Measurements from ENCODE around the gene ZC3H18. TPM values are rescaled to one million over a fixed set of nuclear protein-coding genes. Genes with fewer than 3 reads are reported as not detected.
A peak's percentile ranks its signal among the peaks of the same experiment; 100 is the strongest.

The ZC3H18 gene
- total RNA-seq, 1 donor from 2014 or later = 18.4 TPM

GRCh38 chr16:88634141-88634993 lies 64.2 kb downstream of the ZC3H18 start:
- Histone ChIP-seq H3K27me3 (peaks cover 12% of the 10 kb centered on the region), H3K27ac (no peak overlapping the region), H3K36me3 (peaks cover 0 to 29% of the 10 kb centered on the region in 2 donors), H3K9me3 (no peaks in the 10 kb centered on the region), H3K4me1 (peaks cover 16% of the 10 kb centered on the region), H3K4me3 (peak overlapping the region; percentile 39 to 43)
- intact Hi-C loops (cut with DNase I) = no loop called here
- no peak for TF ChIP-seq POLR2A (IDR thresholded peaks at IDR 0.05)
- TF ChIP-seq CTCF (IDR thresholded peaks at IDR 0.05) = no peak
- no peak for TF ChIP-seq POLR2AphosphoS5 (IDR thresholded peaks at IDR 0.05; ENCODE audit: insufficient read depth in 1 of 2, low read depth in 1 of 2)
- DNase-seq (ENCODE audit: extremely low spot score in 2 of 2) = no peak

- no peak overlapping the region for H3K27ac ChIP-seq
- TF ChIP-seq CTCF (IDR thresholded peaks at IDR 0.05) (no peak), POLR2AphosphoS5 (IDR thresholded peaks at IDR 0.05; ENCODE audit: insufficient read depth in 1 of 2, low read depth in 1 of 2) (no peak), POLR2A (IDR thresholded peaks at IDR 0.05) (no peak)
- no peaks in the 10 kb centered on the region for H3K9me3 ChIP-seq
- H3K4me1 ChIP-seq = peaks cover 16% of the 10 kb centered on the region
- H3K36me3 ChIP-seq = peaks cover 0 to 22% of the 10 kb centered on the region in 2 donors
- H3K27me3 ChIP-seq = peaks cover 12% of the 10 kb centered on the region
- intact Hi-C loops (cut with DNase I) = no loop called here
- H3K4me3 ChIP-seq = peak overlapping the region; percentile 39 to 43
- no peak for DNase-seq (ENCODE audit: extremely low spot score in 2 of 2)
Measured at GRCh38 chr16:88634994-88635670, 64.9 kb downstream of the ZC3H18 start.

GRCh38 chr16:88635671-88636319 lies 65.6 kb downstream of the ZC3H18 start:
- Histone ChIP-seq H3K4me3 (no peak overlapping the region), H3K4me1 (peaks cover 16% of the 10 kb centered on the region), H3K27me3 (peaks cover 12% of the 10 kb centered on the region), H3K36me3 (peaks cover 0 to 16% of the 10 kb centered on the region in 2 donors), H3K9me3 (no peaks in the 10 kb centered on the region), H3K27ac (no peak overlapping the region)
- no peak for DNase-seq (ENCODE audit: extremely low spot score in 2 of 2)
- no peak for TF ChIP-seq POLR2A (IDR thresholded peaks at IDR 0.05)
- TF ChIP-seq CTCF (IDR thresholded peaks at IDR 0.05) = no peak
- TF ChIP-seq POLR2AphosphoS5 (IDR thresholded peaks at IDR 0.05; ENCODE audit: insufficient read depth in 1 of 2, low read depth in 1 of 2) = no peak
- intact Hi-C loops (cut with DNase I) = no loop called here

- Histone ChIP-seq H3K36me3 (peaks cover 0 to 8% of the 10 kb centered on the region in 2 donors), H3K4me1 (peaks cover 16% of the 10 kb centered on the region), H3K27me3 (peaks cover 12% of the 10 kb centered on the region), H3K9me3 (no peaks in the 10 kb centered on the region), H3K27ac (no peak overlapping the region), H3K4me3 (no peak overlapping the region)
- no peak for DNase-seq (ENCODE audit: extremely low spot score in 2 of 2)
- intact Hi-C loops (cut with DNase I) = no loop called here
- no peak for TF ChIP-seq POLR2A (IDR thresholded peaks at IDR 0.05)
- no peak for TF ChIP-seq POLR2AphosphoS5 (IDR thresholded peaks at IDR 0.05; ENCODE audit: insufficient read depth in 1 of 2, low read depth in 1 of 2)
- no peak for TF ChIP-seq CTCF (IDR thresholded peaks at IDR 0.05)
Measured at GRCh38 chr16:88636488-88637265, 66.5 kb downstream of the ZC3H18 start.
